Measurements from ENCODE around the gene BRF1. TPM values are rescaled to one million over a fixed set of nuclear protein-coding genes. Genes with fewer than 3 reads are reported as not detected.

Gene BRF1
- total RNA-seq, 4 donors from 2014 or later: 25.2 to 35.6 (median 30.9) TPM

GRCh38 chr14:105213361-105213760 is 87.4 kb downstream of the BRF1 start:
- Histone ChIP-seq H3K4me3 (no peak overlapping the region), H3K27ac (no peak overlapping the region), H3K4me1 (peaks cover 0 to 4% (median 0%) of the 10 kb centered on the region in 3 donors), H3K27me3 (no peaks in the 10 kb centered on the region), H3K9me3 (no peaks in the 10 kb centered on the region), H3K36me3 (peaks cover 0 to 88% of the 10 kb centered on the region in 2 donors)
- ATAC-seq: no peak
- WGBS, 2 donors (ENCODE audit: low coverage in 1 of 2): no CpG with 5 or more reads among the region's 10 CpGs
- TF ChIP-seq POLR2AphosphoS5 (IDR thresholded peaks at IDR 0.05) (no peak), POLR2A (IDR thresholded peaks at IDR 0.05) (no peak), EP300 (IDR thresholded peaks at IDR 0.05) (no peak), CTCF (IDR thresholded peaks at IDR 0.05) (no peak)

- no peak for ATAC-seq
- Histone ChIP-seq H3K4me1 (peaks cover 0 to 4% (median 0%) of the 10 kb centered on the region in 3 donors), H3K27ac (no peak overlapping the region), H3K27me3 (no peaks in the 10 kb centered on the region), H3K36me3 (peaks cover 0 to 82% of the 10 kb centered on the region in 2 donors), H3K4me3 (no peak overlapping the region), H3K9me3 (no peaks in the 10 kb centered on the region)
- no CpG with 5 or more reads among the region's 18 CpGs for whole genome bisulfite sequencing, 2 donors (ENCODE audit: low coverage in 1 of 2)
- TF ChIP-seq POLR2AphosphoS5 (IDR thresholded peaks at IDR 0.05): no peak
- TF ChIP-seq EP300 (IDR thresholded peaks at IDR 0.05): no peak
- no peak for TF ChIP-seq CTCF (IDR thresholded peaks at IDR 0.05)
- no peak for TF ChIP-seq POLR2A (IDR thresholded peaks at IDR 0.05)
These were observed 88.1 kb downstream of the BRF1 start for GRCh38 chr14:105212541-105213300.

- Histone ChIP-seq H3K27ac (no peak overlapping the region), H3K36me3 (peaks cover 0 to 72% of the 10 kb centered on the region in 2 donors)
These were observed 89.1 kb downstream of the BRF1 start for GRCh38 chr14:105211758-105212089.

GRCh38 chr14:105211086-105211757 is 89.6 kb downstream of the BRF1 start:
- Histone ChIP-seq H3K4me3 (no peak overlapping the region), H3K27ac (no peak overlapping the region), H3K4me1 (peaks cover 0 to 15% (median 0%) of the 10 kb centered on the region in 3 donors), H3K36me3 (peaks cover 0 to 67% of the 10 kb centered on the region in 2 donors), H3K27me3 (no peaks in the 10 kb centered on the region), H3K9me3 (no peaks in the 10 kb centered on the region)
- 60 to 75% methylated on average over 1 to 2 of the region's 23 CpGs for WGBS, 2 donors (ENCODE audit: low coverage in 1 of 2)
- no peak for ATAC-seq
- TF ChIP-seq POLR2AphosphoS5 (IDR thresholded peaks at IDR 0.05) (no peak), EP300 (IDR thresholded peaks at IDR 0.05) (no peak), CTCF (IDR thresholded peaks at IDR 0.05) (no peak), POLR2A (IDR thresholded peaks at IDR 0.05) (no peak)

More at GRCh38 chr14:105211758-105212089, 89.1 kb downstream of the BRF1 start:
- WGBS, 2 donors (ENCODE audit: low coverage in 1 of 2): no CpG with 5 or more reads among the region's 9 CpGs
- peaks cover 0 to 12% (median 0%) of the 10 kb centered on the region in 3 donors for H3K4me1 ChIP-seq
- no peak for TF ChIP-seq POLR2AphosphoS5 (IDR thresholded peaks at IDR 0.05)
- TF ChIP-seq CTCF (IDR thresholded peaks at IDR 0.05): no peak
- no peak for TF ChIP-seq EP300 (IDR thresholded peaks at IDR 0.05)
- no peak for TF ChIP-seq POLR2A (IDR thresholded peaks at IDR 0.05)
- no peak overlapping the region for H3K4me3 ChIP-seq
- H3K9me3 ChIP-seq: no peaks in the 10 kb centered on the region
- H3K27me3 ChIP-seq: no peaks in the 10 kb centered on the region
- ATAC-seq: no peak
